ENCODE data around the gene UQCRC2. TPM values are rescaled to one million over a fixed set of nuclear protein-coding genes. Genes with fewer than 3 reads are reported as not detected.
"Not testable (repeated sequence)": the region's sequence is repeated elsewhere in the genome, so short reads cannot be mapped to it uniquely, and the experiment has no call there.

Gene UQCRC2
- 100 to 1,000 TPM; 198 to 231 TPM for total RNA-seq

DNA sequence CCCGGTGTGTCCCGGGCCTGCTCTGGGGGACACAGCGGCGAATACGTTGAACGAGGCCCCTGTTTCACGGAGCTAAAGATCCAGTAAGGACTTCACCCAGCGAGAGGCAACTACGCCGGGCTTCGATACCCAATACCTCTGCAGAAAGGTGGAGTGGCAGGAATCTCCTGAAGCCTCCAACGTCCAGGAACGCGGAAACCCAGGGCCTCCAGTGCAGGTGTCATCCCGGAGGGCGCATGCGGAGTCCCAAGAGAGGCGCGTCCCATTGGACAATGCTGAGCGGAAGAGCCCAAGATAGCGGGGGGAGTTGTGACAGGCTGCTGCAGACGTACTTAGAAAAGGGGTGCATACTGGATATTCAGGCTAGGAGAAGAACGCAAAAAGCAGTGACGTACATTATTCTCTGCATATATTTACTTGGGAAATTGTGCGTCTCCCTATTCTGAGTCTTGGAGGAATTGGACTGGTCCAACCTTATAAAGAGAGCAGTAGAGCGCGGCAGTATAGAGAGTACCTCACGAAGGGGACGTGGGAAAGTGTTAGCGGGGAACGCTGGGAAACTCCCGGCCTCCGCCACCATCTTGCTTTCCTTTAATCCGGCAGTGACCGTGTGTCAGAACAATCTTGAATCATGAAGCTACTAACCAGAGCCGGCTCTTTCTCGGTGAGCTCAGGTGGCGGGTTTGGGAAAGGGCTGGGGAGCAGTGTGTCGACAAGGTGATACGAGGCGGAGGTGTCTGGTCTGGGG, at the start of gene UQCRC2:
Gene UQCRC2 (plus strand): TSS at position 569 of the 748 bp plus-strand sequence. CDS start 63 bp downstream, at position 632.
- POLR2A ChIA-PET = interaction anchor here (0.5 kb wide), 1 partner anchor 239 kb away, joined by 3 read pairs; no protein-coding TSS in a partner anchor
- peaks cover 21% of the 10 kb centered on the region for H3K36me3 Mint-ChIP-seq (ENCODE audit: low read depth)
- H3K27ac Mint-ChIP-seq = peak within 1 kb of the TSS; percentile 95
- H3K9me3 Mint-ChIP-seq = no peaks in the 10 kb centered on the region
- peak; percentile 91 for DNase-seq
- peaks cover 61% of the 10 kb centered on the region for H3K4me1 Mint-ChIP-seq
- peak within 1 kb of the TSS; percentile 96 for H3K4me3 Mint-ChIP-seq
- H3K27me3 Mint-ChIP-seq = no peaks in the 10 kb centered on the region
- CTCF ChIA-PET = interaction anchor here (0.6 to 1.3 kb wide), 4 partner anchors 9 to 350 kb away, joined by 3 to 5 read pairs (median 3); no protein-coding TSS in a partner anchor

DNA sequence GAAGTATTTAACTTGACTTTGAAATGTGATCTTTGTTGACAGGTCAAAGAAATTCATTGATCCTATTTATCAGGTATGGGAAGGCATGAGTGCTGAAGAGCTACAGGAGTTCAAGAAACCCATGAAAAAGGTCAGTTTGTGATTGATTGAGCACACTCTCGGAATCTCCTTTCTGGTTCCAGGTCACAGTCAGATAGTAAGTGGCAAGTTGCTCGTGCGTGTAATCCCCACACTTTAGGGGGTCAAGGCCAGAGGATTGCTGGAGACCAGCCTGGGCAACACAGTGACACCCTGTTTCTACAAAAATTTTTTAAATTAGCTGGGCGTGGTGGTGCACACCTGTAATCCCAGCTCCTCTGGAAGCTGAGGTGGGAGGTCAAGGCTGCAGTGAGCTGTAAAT, 20.5 kb upstream of the UQCRC2 start:
- H3K27me3 Mint-ChIP-seq; DNase-seq; H3K4me3 Mint-ChIP-seq; H3K36me3 Mint-ChIP-seq (ENCODE audit: low read depth); H3K9me3 Mint-ChIP-seq; H3K27ac Mint-ChIP-seq; POLR2A ChIA-PET; CTCF ChIA-PET: not testable (repeated sequence)
- H3K4me1 Mint-ChIP-seq = peaks cover 17% of the 10 kb centered on the region

DNA sequence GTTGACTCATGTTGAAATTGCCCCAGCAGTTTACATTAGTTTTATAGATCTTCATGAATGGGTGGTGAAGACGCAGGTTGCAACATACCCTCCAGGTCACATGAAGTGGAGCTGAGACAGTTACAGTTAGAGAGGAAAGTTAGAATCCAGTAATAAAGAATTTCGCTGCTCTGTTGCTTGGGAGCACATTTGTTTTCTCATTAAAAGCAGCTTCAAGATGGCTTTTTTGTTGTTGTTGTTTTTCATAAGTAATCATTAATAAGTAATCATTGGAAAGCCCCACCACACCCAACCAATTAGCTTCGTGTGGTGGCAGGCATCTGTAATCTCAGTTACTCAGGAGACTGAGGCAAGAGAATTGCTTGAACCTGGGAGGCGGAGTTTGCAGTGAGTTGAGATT, 19.8 kb upstream of the UQCRC2 start:
- H3K27ac Mint-ChIP-seq; H3K9me3 Mint-ChIP-seq; H3K27me3 Mint-ChIP-seq; H3K4me3 Mint-ChIP-seq; DNase-seq; POLR2A ChIA-PET; CTCF ChIA-PET; H3K36me3 Mint-ChIP-seq (ENCODE audit: low read depth): not testable (repeated sequence)
- peaks cover 17% of the 10 kb centered on the region for H3K4me1 Mint-ChIP-seq

DNA sequence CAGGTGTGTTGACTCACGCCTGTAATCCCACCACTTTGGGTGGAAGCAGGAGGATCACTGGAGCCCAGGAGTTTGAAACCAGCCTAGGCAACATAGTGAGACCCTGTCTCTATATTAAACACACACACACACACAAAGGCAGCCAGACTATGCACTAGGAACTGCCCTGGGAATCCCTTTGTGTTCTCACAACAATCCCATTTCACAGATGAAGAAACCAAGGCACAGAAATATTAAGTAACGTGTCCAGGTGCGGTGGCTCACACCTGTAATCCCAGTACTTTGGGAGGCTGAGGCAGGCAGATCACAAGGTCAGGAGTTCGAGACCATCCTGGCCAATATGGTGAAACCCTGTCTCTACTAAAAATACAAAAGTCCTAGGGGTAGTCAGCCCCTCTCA, 19.4 kb upstream of the UQCRC2 start:
- H3K27me3 Mint-ChIP-seq; H3K4me3 Mint-ChIP-seq; H3K36me3 Mint-ChIP-seq (ENCODE audit: low read depth); H3K9me3 Mint-ChIP-seq; POLR2A ChIA-PET; DNase-seq; H3K27ac Mint-ChIP-seq: not testable (repeated sequence)
- H3K4me1 Mint-ChIP-seq = peaks cover 17% of the 10 kb centered on the region
- CTCF ChIA-PET = interaction anchor here (0.9 kb wide), 1 partner anchor 17 kb away, joined by 8 read pairs; no protein-coding TSS in a partner anchor

DNA sequence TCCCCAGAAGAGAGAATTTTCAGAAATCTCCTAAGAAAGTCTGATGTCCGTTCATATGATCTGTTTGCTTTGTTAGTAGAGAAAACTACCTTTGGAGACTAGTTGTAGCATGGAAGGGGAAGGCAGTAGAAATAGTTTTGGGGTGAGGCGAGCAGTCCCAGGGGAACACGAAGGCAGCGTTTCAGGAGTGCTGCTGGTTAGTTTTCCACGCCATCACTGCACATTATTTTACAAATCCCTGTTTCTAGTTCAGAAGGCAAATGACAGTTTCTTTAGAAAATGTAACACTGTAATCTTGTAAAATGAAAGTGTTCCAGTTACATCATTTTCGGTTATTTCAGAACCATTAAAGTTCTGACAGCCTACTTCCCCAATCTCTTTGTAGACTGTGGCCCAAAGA, 16.9 kb upstream of the UQCRC2 start:
- CTCF ChIA-PET = not testable (repeated sequence)
- peaks cover 17% of the 10 kb centered on the region for H3K4me1 Mint-ChIP-seq

DNA sequence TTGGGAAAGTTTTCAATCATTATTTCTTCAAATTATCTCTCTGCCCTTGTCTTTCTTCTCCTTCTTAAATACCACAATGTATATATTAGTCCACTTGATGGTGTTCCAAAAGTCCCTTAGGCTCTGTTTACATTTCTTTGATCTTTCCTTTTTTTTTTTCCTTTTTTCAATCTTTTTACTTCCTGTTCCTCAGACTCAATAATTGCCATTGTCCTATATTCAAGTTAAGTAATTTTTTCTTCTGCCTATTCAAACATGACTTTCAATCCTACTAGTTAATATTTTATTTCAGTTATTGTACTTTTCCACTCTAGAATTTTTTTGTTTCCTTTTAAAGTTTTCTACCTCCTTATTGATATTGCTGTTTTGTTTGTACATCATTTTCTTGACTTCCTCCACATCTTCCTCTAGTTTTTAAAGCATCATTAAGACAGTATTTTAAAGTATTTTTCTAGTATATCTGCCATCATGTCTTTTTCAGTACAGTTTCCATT, 15.8 kb upstream of the UQCRC2 start:
- POLR2A ChIA-PET = no interaction called here
- Mint-ChIP-seq H3K27me3 (no peaks in the 10 kb centered on the region), H3K4me1 (peaks cover 17% of the 10 kb centered on the region), H3K36me3 (ENCODE audit: low read depth) (no peaks in the 10 kb centered on the region), H3K4me3 (no peak overlapping the region), H3K9me3 (no peaks in the 10 kb centered on the region), H3K27ac (no peak overlapping the region)
- CTCF ChIA-PET = interaction anchor here (1.2 kb wide), 1 partner anchor 60 kb away, joined by 3 read pairs; no protein-coding TSS in a partner anchor
- DNase-seq = no peak

More for the DNA sequence above, 16.9 kb upstream of the UQCRC2 start:
- H3K9me3 Mint-ChIP-seq; H3K36me3 Mint-ChIP-seq (ENCODE audit: low read depth); POLR2A ChIA-PET; DNase-seq; H3K27ac Mint-ChIP-seq; H3K27me3 Mint-ChIP-seq; H3K4me3 Mint-ChIP-seq: not testable (repeated sequence)

DNA sequence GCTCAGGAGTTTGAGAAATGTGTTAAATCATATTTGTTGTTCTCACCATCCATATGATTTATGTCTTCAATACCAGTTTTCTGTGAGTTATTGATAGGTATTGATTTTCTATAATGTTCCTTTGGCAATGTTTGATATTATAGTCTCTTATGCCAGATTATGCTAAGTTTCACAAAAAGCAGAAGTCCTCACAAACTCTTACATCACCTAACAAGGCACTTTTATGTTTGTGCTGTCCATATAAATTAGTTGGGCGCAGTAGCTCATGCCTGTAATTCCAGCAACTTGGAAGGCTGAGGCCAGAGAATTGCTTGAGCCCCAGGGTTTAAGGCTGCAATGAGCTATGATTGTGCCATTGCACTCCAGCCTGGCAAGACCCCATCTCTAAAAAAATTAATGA, 12.6 kb upstream of the UQCRC2 start:
- ChIA-PET POLR2A (no interaction called here), CTCF (interaction anchor here (1.1 kb wide), 1 partner anchor 248 kb away, joined by 3 read pairs; no protein-coding TSS in a partner anchor)
- no peak for DNase-seq
- Mint-ChIP-seq H3K4me1 (peaks cover 7% of the 10 kb centered on the region), H3K27me3 (no peaks in the 10 kb centered on the region), H3K36me3 (ENCODE audit: low read depth) (no peaks in the 10 kb centered on the region), H3K27ac (no peak overlapping the region), H3K9me3 (no peaks in the 10 kb centered on the region), H3K4me3 (no peak overlapping the region)

DNA sequence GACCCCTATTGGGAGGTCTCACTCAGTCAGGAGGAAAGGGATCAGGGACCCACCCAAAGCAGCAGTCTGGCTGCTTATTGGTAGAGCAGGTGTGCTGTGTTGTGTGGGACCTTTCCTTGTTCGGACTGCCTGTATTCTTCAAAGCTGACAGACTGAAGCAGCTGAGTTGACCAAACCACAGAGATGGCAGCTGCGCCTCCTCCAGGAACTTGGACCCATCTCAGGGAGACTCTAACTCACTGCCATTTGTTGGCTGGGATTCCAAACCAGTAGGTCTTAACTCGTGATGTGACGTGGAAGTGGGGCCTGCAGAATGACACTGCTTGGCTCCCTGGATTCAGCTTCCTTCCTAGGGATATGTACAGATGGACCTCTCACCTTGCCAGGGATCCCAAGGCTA, 9.6 kb upstream of the UQCRC2 start:
- Mint-ChIP-seq H3K9me3 (no peaks in the 10 kb centered on the region), H3K4me1 (peaks cover 9% of the 10 kb centered on the region), H3K27me3 (no peaks in the 10 kb centered on the region), H3K4me3 (no peak overlapping the region), H3K27ac (no peak overlapping the region), H3K36me3 (ENCODE audit: low read depth) (peaks cover 3% of the 10 kb centered on the region)
- CTCF ChIA-PET = no interaction called here
- DNase-seq = no peak
- POLR2A ChIA-PET = no interaction called here

DNA sequence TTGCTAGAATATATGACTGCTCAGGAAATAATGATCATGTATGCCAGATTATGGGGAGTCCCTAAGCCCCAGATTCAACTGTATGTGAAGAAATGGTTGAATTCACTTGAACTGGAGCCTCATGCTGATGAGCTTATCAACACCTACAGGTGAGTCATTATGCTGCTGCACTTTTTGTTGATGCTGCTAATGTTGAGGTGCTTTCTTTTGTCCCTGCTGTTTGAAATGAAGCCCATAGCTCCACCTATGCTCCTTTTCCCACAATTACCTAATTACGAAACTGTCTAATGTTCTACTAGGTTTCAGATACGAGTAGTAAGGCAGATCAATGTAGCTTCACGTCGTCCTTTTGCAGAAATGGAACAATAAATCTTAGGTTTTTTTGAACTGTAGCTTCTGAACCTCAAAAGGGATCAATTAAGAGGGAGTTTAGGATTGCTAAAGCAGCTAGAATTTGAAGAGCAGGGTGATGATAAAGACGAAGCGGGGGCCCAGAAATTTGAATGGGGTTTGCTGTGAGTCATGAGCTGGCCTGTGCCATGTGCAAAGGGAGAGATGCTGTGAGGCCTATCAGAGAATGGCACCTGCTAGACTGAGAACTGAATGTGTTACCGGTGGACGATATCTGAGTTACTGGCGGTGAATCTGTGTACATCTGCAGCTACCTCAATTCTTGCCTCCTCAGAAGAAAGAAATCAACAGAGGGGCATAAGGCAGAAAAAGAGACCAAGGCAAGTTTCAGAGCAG, 6.1 kb upstream of the UQCRC2 start:
- H3K27me3 Mint-ChIP-seq = no peaks in the 10 kb centered on the region
- no peak overlapping the region for H3K4me3 Mint-ChIP-seq
- H3K4me1 Mint-ChIP-seq = peaks cover 32% of the 10 kb centered on the region
- no peak overlapping the region for H3K27ac Mint-ChIP-seq
- peaks cover 9% of the 10 kb centered on the region for H3K36me3 Mint-ChIP-seq (ENCODE audit: low read depth)
- no peak for DNase-seq
- ChIA-PET POLR2A (no interaction called here), CTCF (interaction anchor here (0.5 to 1.3 kb wide), 4 partner anchors 9 to 393 kb away, joined by 3 to 9 read pairs (median 4); no protein-coding TSS in a partner anchor)
- H3K9me3 Mint-ChIP-seq = no peaks in the 10 kb centered on the region

DNA sequence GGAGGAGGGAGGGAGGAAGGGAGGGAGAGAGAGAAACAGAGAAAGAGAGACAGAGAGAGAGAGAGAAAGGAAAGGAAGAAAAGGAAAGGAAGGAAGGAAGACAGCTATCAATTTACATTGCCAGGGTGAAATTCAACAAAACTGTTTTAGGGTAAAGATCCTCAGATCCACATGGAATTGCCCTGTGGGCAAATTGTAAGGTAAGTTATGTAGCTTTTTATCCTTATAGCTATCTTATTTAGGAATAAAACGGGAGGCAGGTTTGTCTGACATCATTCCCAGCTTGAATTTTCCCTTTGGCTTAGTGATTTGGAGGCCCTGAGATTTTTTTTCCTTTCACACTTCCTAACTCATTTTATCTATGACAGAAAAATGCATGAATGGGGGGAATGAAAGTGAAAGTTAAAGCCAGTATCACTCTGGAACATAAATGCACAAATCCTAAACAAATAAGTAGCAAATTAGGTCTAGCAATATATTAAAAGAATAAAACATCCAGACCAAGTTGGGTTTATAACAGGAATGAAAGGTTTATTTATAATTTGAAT, 3.4 kb upstream of the UQCRC2 start:
- H3K36me3 Mint-ChIP-seq (ENCODE audit: low read depth) = peaks cover 9% of the 10 kb centered on the region
- H3K9me3 Mint-ChIP-seq = no peaks in the 10 kb centered on the region
- H3K27me3 Mint-ChIP-seq = no peaks in the 10 kb centered on the region
- H3K4me3 Mint-ChIP-seq = no peak overlapping the region
- CTCF ChIA-PET = no interaction called here
- H3K4me1 Mint-ChIP-seq = peaks cover 44% of the 10 kb centered on the region
- no peak overlapping the region for H3K27ac Mint-ChIP-seq
- no peak for DNase-seq
- POLR2A ChIA-PET = no interaction called here

DNA sequence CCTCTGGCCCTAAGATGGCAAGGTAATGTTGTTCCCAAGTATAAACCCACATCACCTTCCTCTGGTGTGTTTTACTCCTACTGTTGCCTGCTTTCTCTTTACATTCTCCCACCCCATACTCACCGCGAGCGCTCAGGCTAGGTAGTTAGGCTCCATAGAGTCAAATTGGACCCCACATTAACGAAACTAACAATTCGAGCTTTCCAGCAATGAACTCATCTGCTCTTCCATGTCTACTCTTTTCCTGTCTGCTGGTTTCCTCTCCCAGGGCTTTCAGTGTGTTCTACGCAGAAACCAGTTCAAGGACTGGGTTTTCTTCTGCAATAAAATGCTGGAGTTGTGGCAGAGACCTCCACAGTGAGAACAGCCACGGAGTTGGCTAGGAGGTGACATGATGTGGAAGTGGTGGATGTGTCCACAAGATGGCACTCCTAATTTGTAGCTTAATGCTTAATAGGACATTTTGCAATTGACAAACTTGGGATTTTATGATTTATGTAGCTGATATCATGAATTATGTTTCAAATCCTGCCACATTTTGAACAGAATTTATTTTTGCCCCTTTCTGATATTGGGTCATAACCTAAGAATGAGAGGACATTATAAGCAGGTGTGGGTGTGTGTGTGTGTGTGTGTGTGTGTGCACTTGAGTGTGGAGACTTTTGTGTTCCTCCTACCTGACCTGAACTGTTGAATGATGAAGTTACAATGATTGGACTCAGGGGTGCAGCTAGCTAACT, 2.2 kb upstream of the UQCRC2 start:
- Mint-ChIP-seq H3K27ac (peak overlapping the region; percentile 61), H3K9me3 (no peaks in the 10 kb centered on the region), H3K4me3 (peak overlapping the region; percentile 42), H3K27me3 (no peaks in the 10 kb centered on the region), H3K4me1 (peaks cover 52% of the 10 kb centered on the region), H3K36me3 (ENCODE audit: low read depth) (peaks cover 9% of the 10 kb centered on the region)
- CTCF ChIA-PET = interaction anchor here (0.7 to 1.0 kb wide), 3 partner anchors 17 to 238 kb away, joined by 3 to 8 read pairs (median 4); no protein-coding TSS in a partner anchor
- peak; percentile 25 for DNase-seq
- POLR2A ChIA-PET = no interaction called here

DNA sequence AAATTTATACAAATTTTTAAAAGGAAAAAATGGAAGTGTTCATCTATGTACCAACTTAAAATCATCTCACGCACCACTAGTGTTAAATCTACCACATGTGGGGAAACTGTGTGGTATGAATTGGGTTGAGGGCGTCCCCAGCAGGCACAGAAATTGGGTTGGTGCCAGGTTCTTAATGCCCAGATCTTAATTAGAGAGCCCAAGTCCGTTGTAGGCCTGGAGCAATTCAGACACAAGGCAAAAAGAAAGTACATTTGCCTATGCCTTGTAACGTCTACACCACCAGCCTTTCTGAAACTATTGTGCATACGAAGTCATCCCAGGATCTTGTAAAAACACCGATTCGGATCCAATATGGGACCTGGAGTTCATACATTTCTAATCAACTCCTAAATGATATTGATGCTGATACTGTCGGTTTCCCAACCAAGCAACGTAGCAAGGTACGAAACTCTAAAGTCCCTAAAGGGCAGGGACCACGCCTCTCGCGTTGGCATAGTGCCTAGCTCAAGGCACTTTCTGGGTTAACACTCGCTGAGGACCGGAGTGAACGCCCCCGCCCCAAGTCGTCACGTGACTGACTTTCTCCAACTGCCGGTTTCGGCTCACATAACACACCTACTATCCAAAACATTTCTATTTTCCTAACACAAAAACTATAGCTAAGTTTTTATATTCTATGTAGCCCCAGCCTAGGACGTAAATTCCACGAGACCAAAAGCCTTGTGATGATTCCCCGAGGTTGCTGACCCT, 945 bp upstream of the UQCRC2 start:
- peaks cover 14% of the 10 kb centered on the region for H3K36me3 Mint-ChIP-seq (ENCODE audit: low read depth)
- H3K9me3 Mint-ChIP-seq = no peaks in the 10 kb centered on the region
- H3K4me3 Mint-ChIP-seq = peak overlapping the region; percentile 96
- ChIA-PET CTCF (interaction anchor here (1.0 kb wide), 1 partner anchor 236 kb away, joined by 3 read pairs; no protein-coding TSS in a partner anchor), POLR2A (no interaction called here)
- peak overlapping the region; percentile 95 for H3K27ac Mint-ChIP-seq
- H3K4me1 Mint-ChIP-seq = peaks cover 56% of the 10 kb centered on the region
- no peaks in the 10 kb centered on the region for H3K27me3 Mint-ChIP-seq
- peak; percentile 81 for DNase-seq

All from activated CD4-positive, alpha-beta T cell treated with anti-CD3 and anti-CD28 coated beads, Interleukin-2, amount 10 ng/mL, durations not matched to agents 7 days and 5 days (primary cell).